Measurements from ENCODE around the gene SUPV3L1.
"Not testable (repeated sequence)": the region's sequence is repeated elsewhere in the genome, so short reads cannot be mapped to it uniquely, and the experiment has no call there.

Gene SUPV3L1

DNA sequence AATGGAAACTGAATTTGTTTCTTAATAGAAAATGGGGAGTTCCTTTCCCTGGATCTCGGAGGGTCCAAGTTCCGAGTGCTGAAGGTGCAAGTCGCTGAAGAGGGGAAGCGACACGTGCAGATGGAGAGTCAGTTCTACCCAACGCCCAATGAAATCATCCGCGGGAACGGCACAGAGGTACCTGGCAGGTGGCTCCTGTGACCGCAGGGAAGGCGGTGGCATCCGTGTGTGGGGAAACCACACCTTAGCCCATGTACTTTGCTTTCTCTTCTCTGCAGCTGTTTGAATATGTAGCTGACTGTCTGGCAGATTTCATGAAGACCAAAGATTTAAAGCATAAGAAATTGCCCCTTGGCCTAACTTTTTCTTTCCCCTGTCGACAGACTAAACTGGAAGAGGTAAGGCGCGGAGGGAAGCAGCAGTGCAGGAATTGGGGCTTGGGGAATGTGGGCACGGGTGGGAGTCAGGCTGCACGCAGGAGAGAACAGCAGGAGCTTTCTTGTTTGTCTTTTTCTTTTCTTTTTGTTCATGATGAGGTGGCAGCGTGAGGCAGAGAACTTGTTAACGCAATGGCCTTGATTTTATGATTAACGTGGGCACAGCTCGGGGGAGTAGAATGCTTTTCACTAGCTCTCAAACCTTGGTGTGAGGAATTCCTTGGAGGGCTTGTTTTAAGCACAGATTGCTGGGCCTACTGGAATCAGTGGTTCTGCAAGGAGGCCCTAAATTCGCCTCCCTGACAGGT, 52.9 kb downstream of the SUPV3L1 start:
- DNase-seq, result no peak

DNA sequence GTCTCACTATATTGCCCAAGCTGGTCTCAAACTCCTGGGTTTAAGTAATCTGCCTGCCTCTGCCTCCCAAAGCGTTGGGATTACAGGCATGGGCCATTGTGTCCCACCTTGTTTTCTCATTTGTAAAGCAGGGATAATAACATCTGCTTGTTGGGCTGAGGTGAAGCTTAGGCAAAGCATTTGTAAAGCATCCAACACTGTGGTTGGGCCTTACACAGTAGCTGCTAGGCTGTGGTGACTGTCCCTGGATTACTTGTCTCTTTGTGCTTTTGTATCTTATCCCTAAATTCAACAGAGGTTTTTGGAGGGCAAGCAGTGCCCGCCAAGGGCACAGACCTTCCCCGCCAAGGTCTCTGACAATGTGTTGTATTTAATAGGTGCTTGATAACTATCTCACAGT, 54.4 kb downstream of the SUPV3L1 start:
- no peak for DNase-seq

DNA sequence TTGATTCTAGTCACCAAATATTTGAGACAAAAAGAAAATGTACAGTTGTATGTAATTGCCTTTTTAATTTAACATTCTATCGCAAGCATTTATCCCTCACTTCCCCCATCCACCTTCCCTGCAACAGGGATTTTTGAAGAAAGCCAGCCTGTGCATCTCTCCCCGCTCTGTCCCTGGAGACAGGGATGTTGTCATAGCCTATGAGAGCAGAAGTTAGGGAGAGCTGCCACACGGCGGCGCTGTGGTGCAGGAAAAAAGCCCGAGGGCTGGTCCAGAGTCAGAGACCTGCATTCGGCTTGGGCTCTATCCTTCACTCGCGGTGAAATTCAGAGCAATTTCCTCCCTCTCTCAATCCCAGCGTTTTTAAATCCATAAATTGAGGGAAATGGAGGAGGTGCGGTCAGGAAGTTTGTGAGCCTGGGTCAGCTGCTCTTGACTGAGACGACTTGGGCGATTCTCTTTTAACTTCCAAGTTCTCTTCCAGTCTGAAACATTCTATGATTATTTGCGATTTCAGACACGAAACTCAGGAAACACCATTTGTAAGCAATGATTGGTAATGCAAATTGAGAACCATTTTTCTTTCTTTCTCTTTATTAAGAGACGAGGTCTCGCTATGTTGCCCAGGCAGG, 57.6 kb downstream of the SUPV3L1 start:
- DNase-seq, result peak; percentile 90 to 96

DNA sequence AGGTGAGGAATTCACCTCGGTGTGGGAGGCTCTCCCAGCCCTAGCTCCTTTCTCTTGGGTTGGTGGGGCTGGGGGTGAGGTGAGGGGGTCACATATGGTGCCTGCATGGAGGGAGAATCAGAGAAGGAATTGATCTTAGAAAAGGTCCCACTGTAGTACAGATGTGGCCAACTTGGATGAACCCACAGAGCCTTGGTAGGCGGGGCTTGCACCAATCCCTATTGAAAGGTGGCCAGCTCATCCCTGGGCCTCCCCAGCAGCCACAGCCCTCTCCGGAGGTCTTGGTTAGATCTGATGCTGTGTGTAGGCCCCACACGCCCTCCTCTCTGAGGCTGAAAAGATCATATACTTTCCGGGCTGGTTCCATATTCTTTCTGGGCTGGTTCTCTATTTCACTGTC, 59.1 kb downstream of the SUPV3L1 start:
- no peak for DNase-seq

DNA sequence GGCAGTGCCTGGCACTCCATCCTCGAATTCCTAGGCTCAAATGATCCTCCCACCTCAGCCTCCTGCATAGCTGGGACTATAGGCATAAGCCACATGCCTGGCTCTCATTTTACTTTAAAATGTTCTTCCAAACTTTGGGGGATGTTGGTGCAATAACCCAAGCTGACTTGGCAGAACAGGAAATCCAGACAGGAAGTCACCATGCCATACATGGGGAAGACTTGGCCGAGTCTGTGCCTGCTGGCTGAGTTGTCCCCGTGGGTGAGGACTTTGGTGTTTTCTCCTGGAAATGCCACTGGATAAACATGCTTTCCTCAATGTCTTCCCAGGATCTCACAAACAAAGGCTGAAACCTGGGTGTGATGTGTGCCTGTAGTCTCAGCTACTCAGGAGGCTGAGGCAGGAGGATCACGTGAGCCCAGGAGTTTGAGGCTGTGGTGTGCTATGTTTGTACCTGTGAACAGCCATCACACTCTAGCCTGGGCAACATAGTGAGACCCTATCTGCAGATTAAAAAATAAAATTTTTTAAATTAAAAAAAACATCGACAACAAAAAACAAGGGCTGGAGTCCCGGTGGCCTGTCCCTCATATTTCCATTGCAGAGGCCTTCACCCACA, 59.9 kb downstream of the SUPV3L1 start:
- peak; percentile 18 to 33 for DNase-seq

DNA sequence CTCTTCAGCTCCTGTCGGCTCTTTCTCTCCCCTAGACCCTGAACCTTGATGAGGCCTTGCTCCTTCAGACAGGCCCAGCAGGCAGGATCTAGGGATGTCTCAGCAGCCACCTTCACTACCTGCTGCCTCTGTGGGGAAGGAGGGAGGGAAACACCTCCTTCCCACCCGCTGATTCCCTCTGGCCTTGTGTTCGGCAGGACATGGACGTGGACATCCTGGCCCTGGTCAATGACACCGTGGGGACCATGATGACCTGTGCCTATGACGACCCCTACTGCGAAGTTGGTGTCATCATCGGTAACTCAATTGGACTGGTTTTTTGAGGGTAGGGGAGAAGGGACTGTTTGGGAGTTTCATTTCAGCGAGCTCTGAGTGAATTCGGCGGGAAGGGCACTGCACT, 60.4 kb downstream of the SUPV3L1 start:
- no peak for DNase-seq

DNA sequence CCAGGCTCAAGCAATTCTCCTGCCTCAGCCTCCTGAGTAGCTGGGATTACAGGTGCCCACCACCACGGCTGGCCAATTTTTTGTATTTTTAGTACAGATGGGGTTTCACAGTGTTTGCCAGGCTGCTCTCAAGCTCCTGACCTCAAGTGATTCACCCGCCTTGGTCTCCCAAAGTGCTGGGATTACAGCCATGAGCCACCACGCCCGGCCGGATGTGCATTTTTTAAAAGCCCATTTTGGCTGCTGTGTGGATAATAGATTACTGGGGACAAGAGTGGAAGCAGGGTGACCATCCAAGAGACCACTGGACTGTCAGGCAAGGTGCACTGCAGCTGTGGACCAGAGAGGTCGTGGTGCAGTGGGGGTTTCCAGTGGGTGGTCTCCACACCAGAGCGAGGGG, 61.5 kb downstream of the SUPV3L1 start:
- DNase-seq, result no peak

DNA sequence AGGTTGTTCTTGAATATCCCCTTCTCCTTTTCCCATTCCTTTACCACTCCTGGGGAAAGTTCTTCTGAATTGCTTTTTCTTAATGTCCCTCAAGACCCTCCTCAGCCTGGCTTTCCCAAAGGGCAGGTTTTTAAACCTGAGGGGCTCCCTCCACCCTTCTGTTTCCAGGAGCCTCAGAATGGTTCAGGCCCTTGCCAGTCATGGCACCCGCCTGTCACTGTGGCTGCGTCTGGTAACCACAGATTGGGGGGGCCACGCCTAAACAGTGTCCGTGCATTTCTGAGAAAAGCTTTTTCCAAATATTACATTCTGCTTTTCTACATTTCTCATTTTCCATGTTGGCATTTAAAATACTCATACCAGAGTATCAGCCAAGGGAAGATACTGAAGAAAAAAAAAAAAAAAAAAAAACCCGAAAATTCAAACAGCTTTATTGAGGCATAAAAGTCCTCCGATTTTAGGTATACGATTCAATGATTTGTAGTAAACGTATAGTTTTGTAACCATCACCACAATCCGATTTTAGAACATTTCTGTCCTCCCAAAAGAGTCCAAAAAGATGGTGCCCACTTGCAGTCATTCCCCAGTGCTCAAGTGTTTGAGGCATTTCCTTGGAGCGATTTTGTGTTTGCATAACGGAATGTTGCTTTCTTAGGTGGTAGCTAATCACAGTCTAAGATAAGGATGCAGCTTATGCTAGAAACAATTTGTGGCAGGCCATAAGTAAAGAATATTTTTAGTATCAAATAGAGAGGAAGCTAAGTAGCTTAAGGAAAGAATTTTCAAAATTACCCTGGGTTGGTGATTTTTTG, 62.2 kb downstream of the SUPV3L1 start:
- DNase-seq, result no peak

DNA sequence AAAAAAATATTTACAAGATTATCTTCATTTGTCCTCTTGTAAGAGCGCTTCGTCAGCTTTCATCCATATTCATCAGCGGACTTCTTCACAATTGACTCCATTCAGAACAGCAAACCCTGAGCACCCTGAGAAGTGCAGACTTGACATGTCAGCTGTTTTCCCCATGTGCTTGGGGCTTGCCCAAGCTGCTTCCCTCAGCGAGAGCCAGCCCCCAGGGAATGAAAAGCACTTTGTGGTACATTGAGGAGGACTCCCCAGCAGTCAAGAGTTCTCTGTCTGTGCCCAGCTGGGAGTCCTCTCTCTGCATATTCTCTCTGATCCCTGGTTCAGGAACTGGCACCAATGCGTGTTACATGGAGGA, 62.8 kb downstream of the SUPV3L1 start:
- DNase-seq, result no peak

DNA sequence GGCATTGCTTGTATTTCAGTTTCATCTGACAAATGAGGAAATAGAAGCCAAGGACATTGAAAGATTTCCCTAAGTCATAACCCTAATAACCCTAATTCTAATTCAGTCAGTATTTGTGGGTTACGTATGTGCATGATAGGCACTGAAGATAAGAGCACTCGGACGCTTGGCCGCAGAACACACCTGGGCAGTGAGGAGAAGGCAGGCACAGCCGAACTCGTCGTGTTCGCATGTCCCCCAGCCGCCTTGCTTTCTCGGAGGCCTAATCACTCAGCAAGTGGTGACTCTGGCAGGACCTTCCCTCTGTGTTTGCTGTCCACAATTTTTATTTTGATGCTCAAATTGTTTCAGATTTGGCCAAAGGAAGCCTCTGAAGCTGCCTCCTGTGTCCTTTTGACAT, 63.8 kb downstream of the SUPV3L1 start:
- DNase-seq, result no peak

DNA sequence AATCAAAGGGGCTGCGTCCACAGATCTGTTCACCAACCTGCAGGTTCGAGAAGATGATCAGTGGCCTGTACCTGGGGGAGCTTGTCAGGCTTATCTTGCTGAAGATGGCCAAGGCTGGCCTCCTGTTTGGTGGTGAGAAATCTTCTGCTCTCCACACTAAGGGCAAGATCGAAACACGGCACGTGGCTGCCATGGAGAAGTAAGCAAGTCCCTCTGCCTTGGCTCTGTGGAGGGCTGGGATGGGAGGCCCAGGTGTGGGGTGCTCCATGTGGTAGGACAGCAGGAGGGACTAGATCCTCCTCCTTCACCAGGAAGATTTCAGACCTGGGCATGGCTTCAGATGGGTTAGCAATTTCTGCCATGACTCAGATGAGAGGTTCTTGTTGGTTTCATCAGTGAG, 66.0 kb downstream of the SUPV3L1 start:
- DNase-seq, result no peak

DNA sequence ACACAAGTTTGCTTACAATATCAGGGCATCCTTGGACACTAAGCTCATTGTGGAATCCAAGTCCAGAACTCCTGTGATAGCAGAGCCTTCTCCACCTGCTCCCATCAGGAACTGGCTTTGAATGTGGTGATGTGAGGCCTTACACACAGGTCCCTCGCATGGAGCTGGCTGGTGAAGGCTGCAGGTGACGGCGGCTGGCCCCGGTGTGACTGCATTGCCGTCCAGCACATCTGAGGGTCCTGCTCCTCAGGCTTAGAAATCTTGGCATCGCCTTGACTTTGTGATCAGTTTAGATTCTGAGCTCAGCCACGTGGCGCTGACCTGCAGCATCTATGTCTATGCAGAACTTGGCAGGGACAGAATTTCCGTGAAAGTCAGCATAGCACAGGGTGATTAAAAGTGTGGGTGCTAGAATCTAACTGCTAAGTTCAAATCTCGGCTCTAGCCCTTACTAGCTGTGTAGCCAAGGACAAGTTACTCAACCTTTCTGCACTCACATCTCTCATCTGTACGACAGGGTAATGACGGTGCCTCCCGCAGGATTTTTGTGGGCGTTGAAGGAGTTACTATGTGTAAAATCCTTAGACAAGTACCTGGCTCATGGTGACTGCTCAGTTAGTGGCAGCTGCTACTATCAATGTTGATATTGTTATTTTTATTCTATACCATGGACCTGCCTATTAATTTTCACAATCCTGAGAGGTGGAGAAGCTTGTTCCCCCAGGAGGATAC, 66.7 kb downstream of the SUPV3L1 start:
- DNase-seq, result no peak

DNA sequence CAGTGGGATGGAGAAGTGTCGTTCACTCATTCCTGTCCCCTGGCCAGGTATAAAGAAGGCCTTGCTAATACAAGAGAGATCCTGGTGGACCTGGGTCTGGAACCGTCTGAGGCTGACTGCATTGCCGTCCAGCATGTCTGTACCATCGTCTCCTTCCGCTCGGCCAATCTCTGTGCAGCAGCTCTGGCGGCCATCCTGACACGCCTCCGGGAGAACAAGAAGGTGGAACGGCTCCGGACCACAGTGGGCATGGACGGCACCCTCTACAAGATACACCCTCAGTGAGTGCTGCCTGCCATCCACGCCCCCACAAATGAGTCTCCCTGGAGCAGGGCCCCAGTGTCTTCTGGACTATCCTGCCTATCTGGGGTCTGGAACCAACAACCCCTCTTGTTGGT, 67.3 kb downstream of the SUPV3L1 start:
- no peak for DNase-seq

DNA sequence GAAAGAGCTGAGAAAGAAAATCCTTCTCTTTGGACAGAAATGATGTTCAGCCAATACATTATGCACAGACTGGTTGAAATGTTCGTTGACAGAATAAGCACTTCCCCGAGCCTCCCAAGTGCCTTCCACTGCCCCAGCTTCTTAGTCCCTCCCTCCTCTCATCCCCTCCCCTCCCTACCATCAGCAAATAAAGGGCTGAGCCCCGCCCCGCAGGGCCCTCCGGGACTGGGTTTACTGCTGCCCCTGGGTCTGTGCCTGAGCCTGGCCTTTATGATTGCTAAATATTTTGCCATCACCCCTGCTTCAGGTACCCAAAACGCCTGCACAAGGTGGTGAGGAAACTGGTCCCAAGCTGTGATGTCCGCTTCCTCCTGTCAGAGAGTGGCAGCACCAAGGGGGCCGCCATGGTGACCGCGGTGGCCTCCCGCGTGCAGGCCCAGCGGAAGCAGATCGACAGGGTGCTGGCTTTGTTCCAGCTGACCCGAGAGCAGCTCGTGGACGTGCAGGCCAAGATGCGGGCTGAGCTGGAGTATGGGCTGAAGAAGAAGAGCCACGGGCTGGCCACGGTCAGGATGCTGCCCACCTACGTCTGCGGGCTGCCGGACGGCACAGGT, 68.2 kb downstream of the SUPV3L1 start:
- DNase-seq, result no peak

DNA sequence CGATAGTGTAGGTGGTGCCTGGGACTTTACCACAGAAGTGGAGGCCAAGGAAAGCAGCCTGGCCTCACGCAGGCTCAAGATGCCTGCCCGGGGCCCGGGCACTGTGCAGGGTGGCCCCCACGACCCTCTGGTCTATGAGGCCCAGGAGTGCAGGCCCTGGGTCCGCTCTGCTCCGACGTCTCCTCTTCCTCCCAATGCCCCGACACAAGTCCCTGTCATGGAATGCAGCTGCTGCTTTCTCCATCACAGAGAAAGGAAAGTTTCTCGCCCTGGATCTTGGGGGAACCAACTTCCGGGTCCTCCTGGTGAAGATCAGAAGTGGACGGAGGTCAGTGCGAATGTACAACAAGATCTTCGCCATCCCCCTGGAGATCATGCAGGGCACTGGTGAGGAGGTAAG, 70.0 kb downstream of the SUPV3L1 start:
- no peak for DNase-seq

DNA sequence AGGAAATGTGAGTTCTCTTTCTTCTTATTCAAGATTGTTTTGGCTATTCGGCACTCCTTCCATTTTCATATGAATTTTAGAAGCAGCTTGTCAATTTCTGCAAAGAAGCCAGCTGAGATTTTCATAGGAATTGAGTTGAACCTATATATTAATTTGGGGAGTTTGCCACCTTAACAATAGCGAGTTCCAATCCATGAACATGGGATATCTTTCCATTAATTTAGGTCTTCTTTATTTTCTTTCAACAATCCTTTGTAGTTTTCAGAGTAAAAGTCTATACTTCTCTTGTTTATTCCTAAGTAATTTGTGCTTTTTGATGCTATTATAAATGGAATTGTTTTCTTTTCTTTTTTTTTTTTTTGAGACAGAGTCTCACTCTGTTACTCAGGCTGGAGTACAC, 71.4 kb downstream of the SUPV3L1 start:
- not testable (repeated sequence) for DNase-seq

DNA sequence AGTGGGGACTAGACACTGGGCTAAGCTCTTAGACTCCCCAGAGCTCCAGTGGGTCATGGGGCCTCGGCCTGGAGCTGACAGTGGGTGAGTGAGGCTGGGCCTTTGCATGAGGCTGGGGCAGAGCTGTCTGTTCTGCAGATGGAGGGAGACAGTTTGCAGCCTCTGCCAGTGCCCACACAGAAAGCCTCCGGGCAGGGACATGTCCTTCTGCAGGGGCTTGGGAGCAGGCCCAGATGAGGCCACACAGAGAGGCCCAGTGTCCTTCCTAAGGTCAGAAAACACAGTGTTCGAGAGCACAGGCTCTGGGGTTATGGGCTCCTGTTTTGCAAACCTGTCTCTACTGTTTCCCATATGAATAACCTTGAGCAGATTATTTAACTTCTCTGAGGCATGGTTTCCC, 73.1 kb downstream of the SUPV3L1 start:
- DNase-seq, result no peak

DNA sequence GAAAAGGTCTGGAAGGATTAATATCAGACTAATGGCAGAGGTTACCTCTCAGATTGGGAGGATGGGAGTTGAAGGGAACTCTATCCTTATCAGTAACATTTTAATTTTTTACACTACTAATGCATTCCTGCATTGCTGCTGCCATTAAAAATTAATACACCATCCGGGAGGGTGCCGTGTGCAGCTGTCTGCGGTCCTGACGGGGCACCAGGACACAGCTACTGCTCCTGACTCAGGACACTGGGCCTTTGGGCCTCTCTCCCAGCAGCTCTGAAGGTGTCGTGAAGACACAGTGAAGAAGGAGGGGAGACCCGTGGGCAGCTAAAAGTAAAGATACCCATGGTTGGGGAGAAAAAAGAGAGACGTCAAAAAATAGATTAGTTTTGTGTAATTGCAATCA, 74.8 kb downstream of the SUPV3L1 start:
- no peak for DNase-seq

Data from Kasumi-1 (cell line).